ENCODE data around the gene ST6GALNAC3. TPM values are rescaled to one million over a fixed set of nuclear protein-coding genes. Genes with fewer than 3 reads are reported as not detected.

Gene ST6GALNAC3
- polyA plus RNA-seq, 1 donor from 2014 or later = 0.99 TPM

- no peaks in the 10 kb centered on the region for H3K9me3 Mint-ChIP-seq
- peaks cover 5 to 11% (median 6%) of the 10 kb centered on the region in 3 donors for H3K4me1 Mint-ChIP-seq
- peaks cover 3% of the 10 kb centered on the region for H3K27me3 Mint-ChIP-seq
- H3K27ac Mint-ChIP-seq = no peak overlapping the region
- no peaks in the 10 kb centered on the region for H3K36me3 Mint-ChIP-seq
- H3K4me3 Mint-ChIP-seq = no peak overlapping the region
Observed at GRCh38 chr1:76158126-76158525, 83.6 kb downstream of the ST6GALNAC3 start.

GRCh38 chr1:76160225-76160624 is 85.7 kb downstream of the ST6GALNAC3 start:
- Mint-ChIP-seq H3K4me3 (no peak overlapping the region), H3K4me1 (peaks cover 0 to 1% (median 0%) of the 10 kb centered on the region in 3 donors), H3K9me3 (no peaks in the 10 kb centered on the region), H3K36me3 (no peaks in the 10 kb centered on the region), H3K27ac (no peak overlapping the region), H3K27me3 (peaks cover 3% of the 10 kb centered on the region)

GRCh38 chr1:76161451-76161850 is 86.9 kb downstream of the ST6GALNAC3 start:
- peaks cover 0 to 1% (median 0%) of the 10 kb centered on the region in 3 donors for H3K4me1 Mint-ChIP-seq
- peaks cover 3% of the 10 kb centered on the region for H3K36me3 Mint-ChIP-seq
- peaks cover 4% of the 10 kb centered on the region for H3K27me3 Mint-ChIP-seq
- no peak overlapping the region for H3K27ac Mint-ChIP-seq
- H3K4me3 Mint-ChIP-seq = no peak overlapping the region
- H3K9me3 Mint-ChIP-seq = peaks cover 0 to under 1% (median 0%) of the 10 kb centered on the region in 3 donors

- Mint-ChIP-seq H3K9me3 (peaks cover 0 to 2% (median under 1%) of the 10 kb centered on the region in 3 donors), H3K27ac (no peak overlapping the region), H3K4me1 (peaks cover 0 to 1% (median 0%) of the 10 kb centered on the region in 3 donors), H3K36me3 (peaks cover 3% of the 10 kb centered on the region), H3K4me3 (peak overlapping the region in 1 of 4 donors; percentile 0), H3K27me3 (peaks cover 5% of the 10 kb centered on the region)
Observed at GRCh38 chr1:76162254-76162653, 87.7 kb downstream of the ST6GALNAC3 start.

GRCh38 chr1:76164165-76164564 is 89.6 kb downstream of the ST6GALNAC3 start:
- peaks cover 6 to 8% (median 7%) of the 10 kb centered on the region in 3 donors for H3K9me3 Mint-ChIP-seq
- H3K4me3 Mint-ChIP-seq = no peak overlapping the region
- peaks cover 10% of the 10 kb centered on the region for H3K27me3 Mint-ChIP-seq
- H3K27ac Mint-ChIP-seq = no peak overlapping the region
- peaks cover 0 to 1% (median 0%) of the 10 kb centered on the region in 3 donors for H3K4me1 Mint-ChIP-seq
- peaks cover 3% of the 10 kb centered on the region for H3K36me3 Mint-ChIP-seq

GRCh38 chr1:76170084-76170483 is 95.5 kb downstream of the ST6GALNAC3 start:
- peaks cover 3% of the 10 kb centered on the region for H3K36me3 Mint-ChIP-seq
- peaks cover 7 to 15% (median 14%) of the 10 kb centered on the region in 3 donors for H3K9me3 Mint-ChIP-seq
- no peak overlapping the region for H3K27ac Mint-ChIP-seq
- no peak overlapping the region for H3K4me3 Mint-ChIP-seq
- H3K4me1 Mint-ChIP-seq = peaks cover 0 to 7% (median 0%) of the 10 kb centered on the region in 3 donors
- H3K27me3 Mint-ChIP-seq = peaks cover 10% of the 10 kb centered on the region

- H3K9me3 Mint-ChIP-seq = peaks cover 7 to 16% (median 14%) of the 10 kb centered on the region in 3 donors
- peaks cover 3% of the 10 kb centered on the region for H3K36me3 Mint-ChIP-seq
- H3K4me1 Mint-ChIP-seq = peaks cover 0 to 7% (median 0%) of the 10 kb centered on the region in 3 donors
- H3K27ac Mint-ChIP-seq = no peak overlapping the region
- H3K27me3 Mint-ChIP-seq = peaks cover 10% of the 10 kb centered on the region
- H3K4me3 Mint-ChIP-seq = no peak overlapping the region
Observed at GRCh38 chr1:76170513-76170912, 96.0 kb downstream of the ST6GALNAC3 start.

- Mint-ChIP-seq H3K27me3 (peaks cover 8% of the 10 kb centered on the region), H3K4me3 (no peak overlapping the region), H3K9me3 (peaks cover 0 to 10% (median 8%) of the 10 kb centered on the region in 3 donors), H3K4me1 (peaks cover 0 to 12% (median 3%) of the 10 kb centered on the region in 3 donors), H3K27ac (no peak overlapping the region), H3K36me3 (no peaks in the 10 kb centered on the region)
Observed at GRCh38 chr1:76176000-76176399, 101.5 kb downstream of the ST6GALNAC3 start.

- H3K27ac Mint-ChIP-seq = no peak overlapping the region
- no peak overlapping the region for H3K4me3 Mint-ChIP-seq
- H3K27me3 Mint-ChIP-seq = peaks cover 8% of the 10 kb centered on the region
- peaks cover 0 to 8% (median 3%) of the 10 kb centered on the region in 3 donors for H3K4me1 Mint-ChIP-seq
- H3K36me3 Mint-ChIP-seq = no peaks in the 10 kb centered on the region
- H3K9me3 Mint-ChIP-seq = peaks cover 0 to 10% (median 8%) of the 10 kb centered on the region in 3 donors
Observed at GRCh38 chr1:76177615-76178014, 103.1 kb downstream of the ST6GALNAC3 start.

GRCh38 chr1:76179219-76179698 is 104.7 kb downstream of the ST6GALNAC3 start:
- peaks cover 10% of the 10 kb centered on the region for H3K27me3 Mint-ChIP-seq
- peaks cover 0 to 4% (median 3%) of the 10 kb centered on the region in 3 donors for H3K9me3 Mint-ChIP-seq
- H3K36me3 Mint-ChIP-seq = no peaks in the 10 kb centered on the region
- H3K4me1 Mint-ChIP-seq = peaks cover 0 to 5% (median 3%) of the 10 kb centered on the region in 3 donors
- H3K27ac Mint-ChIP-seq = peak overlapping the region in 1 of 3 donors; percentile 53
- H3K4me3 Mint-ChIP-seq = no peak overlapping the region

GRCh38 chr1:76185207-76185606 is 110.7 kb downstream of the ST6GALNAC3 start:
- Mint-ChIP-seq H3K36me3 (no peaks in the 10 kb centered on the region), H3K4me3 (no peak overlapping the region), H3K4me1 (peaks cover 0 to 1% (median 0%) of the 10 kb centered on the region in 3 donors), H3K27ac (no peak overlapping the region), H3K27me3 (peaks cover 17% of the 10 kb centered on the region), H3K9me3 (peaks cover 0 to 2% (median 1%) of the 10 kb centered on the region in 3 donors)

- H3K27me3 Mint-ChIP-seq = peaks cover 20% of the 10 kb centered on the region
- peaks cover 4 to 11% (median 8%) of the 10 kb centered on the region in 3 donors for H3K4me1 Mint-ChIP-seq
- no peak overlapping the region for H3K27ac Mint-ChIP-seq
- H3K36me3 Mint-ChIP-seq = no peaks in the 10 kb centered on the region
- H3K4me3 Mint-ChIP-seq = no peak overlapping the region
- H3K9me3 Mint-ChIP-seq = peaks cover 0 to 2% (median 1%) of the 10 kb centered on the region in 3 donors
Observed at GRCh38 chr1:76186554-76187170, 112.1 kb downstream of the ST6GALNAC3 start.

- Mint-ChIP-seq H3K9me3 (peaks cover 0 to 2% (median 1%) of the 10 kb centered on the region in 3 donors), H3K27me3 (peaks cover 21% of the 10 kb centered on the region), H3K4me3 (no peak overlapping the region), H3K27ac (no peak overlapping the region), H3K36me3 (no peaks in the 10 kb centered on the region), H3K4me1 (peaks cover 4 to 12% (median 9%) of the 10 kb centered on the region in 3 donors)
Observed at GRCh38 chr1:76187436-76187835, 112.9 kb downstream of the ST6GALNAC3 start.

GRCh38 chr1:76189310-76189709 is 114.8 kb downstream of the ST6GALNAC3 start:
- H3K27ac Mint-ChIP-seq = no peak overlapping the region
- H3K36me3 Mint-ChIP-seq = no peaks in the 10 kb centered on the region
- no peak overlapping the region for H3K4me3 Mint-ChIP-seq
- H3K9me3 Mint-ChIP-seq = peaks cover 0 to 2% (median 1%) of the 10 kb centered on the region in 3 donors
- H3K27me3 Mint-ChIP-seq = peaks cover 19% of the 10 kb centered on the region
- H3K4me1 Mint-ChIP-seq = peaks cover 4 to 12% (median 9%) of the 10 kb centered on the region in 3 donors

GRCh38 chr1:76190749-76191424 is 116.3 kb downstream of the ST6GALNAC3 start:
- Mint-ChIP-seq H3K36me3 (no peaks in the 10 kb centered on the region), H3K27ac (no peak overlapping the region), H3K9me3 (peaks cover 0 to 1% (median 0%) of the 10 kb centered on the region in 3 donors), H3K4me1 (peaks cover 4 to 12% (median 9%) of the 10 kb centered on the region in 3 donors), H3K27me3 (peaks cover 15% of the 10 kb centered on the region), H3K4me3 (peak overlapping the region in 1 of 4 donors; percentile 71)
